Measurements from ENCODE around the gene THSD7B.

The THSD7B gene

GRCh38 chr2:137161250-137161649 is 395.9 kb downstream of the THSD7B start:
- H3K4me2 ChIP-seq (ENCODE audit: low read length), result no peak overlapping the region
- no peaks in the 10 kb centered on the region for H3K36me3 ChIP-seq (ENCODE audit: control insufficient read depth, low read length)
- H3K27me3 ChIP-seq (ENCODE audit: control insufficient read depth, low read length), result no peaks in the 10 kb centered on the region
- H3F3A ChIP-seq (ENCODE audit: control insufficient read depth, insufficient read depth), result no peaks in the 10 kb centered on the region
- no peaks in the 10 kb centered on the region for H3K9me3 ChIP-seq (ENCODE audit: control insufficient read depth, insufficient read depth, low read length)
- no peak overlapping the region for H3K4me3 ChIP-seq (ENCODE audit: low read length)
- no peak overlapping the region for H3K27ac ChIP-seq (ENCODE audit: low read depth, low read length)
- no peaks in the 10 kb centered on the region for H3K9me2 ChIP-seq (replicated peaks; ENCODE audit: control insufficient read depth, low read length)
- H4K20me1 ChIP-seq (ENCODE audit: control insufficient read depth, insufficient read depth, low read depth, low read length), result no peaks in the 10 kb centered on the region
- no peaks in the 10 kb centered on the region for H3K4me1 ChIP-seq (ENCODE audit: control insufficient read depth, low read length)
- TF ChIP-seq CTCF (IDR thresholded peaks at IDR 0.05; ENCODE audit: low read depth, low read length, poor library complexity, severe bottlenecking), result no peak
- no peak for TF ChIP-seq EZH2phosphoT487 (IDR thresholded peaks at IDR 0.05; ENCODE audit: borderline replicate concordance, low read length)
- H3K79me2 ChIP-seq (ENCODE audit: control insufficient read depth, low read length), result no peaks in the 10 kb centered on the region

- no peaks in the 10 kb centered on the region for H3K9me2 ChIP-seq (replicated peaks; ENCODE audit: control insufficient read depth, low read length)
- no peaks in the 10 kb centered on the region for H3F3A ChIP-seq (ENCODE audit: control insufficient read depth, insufficient read depth)
Observed at GRCh38 chr2:137165968-137166367, 400.6 kb downstream of the THSD7B start.

GRCh38 chr2:137167651-137168050 is 402.3 kb downstream of the THSD7B start:
- Histone ChIP-seq H3K9me3 (ENCODE audit: control insufficient read depth, insufficient read depth, low read length) (no peaks in the 10 kb centered on the region), H3K79me2 (ENCODE audit: control insufficient read depth, low read length) (no peaks in the 10 kb centered on the region), H3K27ac (ENCODE audit: low read depth, low read length) (no peak overlapping the region), H3K4me3 (ENCODE audit: low read length) (no peak overlapping the region), H3F3A (ENCODE audit: control insufficient read depth, insufficient read depth) (no peaks in the 10 kb centered on the region), H3K36me3 (ENCODE audit: control insufficient read depth, low read length) (no peaks in the 10 kb centered on the region), H4K20me1 (ENCODE audit: control insufficient read depth, insufficient read depth, low read depth, low read length) (no peaks in the 10 kb centered on the region), H3K27me3 (ENCODE audit: control insufficient read depth, low read length) (no peaks in the 10 kb centered on the region), H3K9me2 (replicated peaks; ENCODE audit: control insufficient read depth, low read length) (no peaks in the 10 kb centered on the region), H3K4me2 (ENCODE audit: low read length) (no peak overlapping the region), H3K4me1 (ENCODE audit: control insufficient read depth, low read length) (no peaks in the 10 kb centered on the region)
- no peak for TF ChIP-seq EZH2phosphoT487 (IDR thresholded peaks at IDR 0.05; ENCODE audit: borderline replicate concordance, low read length)
- no peak for TF ChIP-seq CTCF (IDR thresholded peaks at IDR 0.05; ENCODE audit: low read depth, low read length, poor library complexity, severe bottlenecking)

More at GRCh38 chr2:137165968-137166367, 400.6 kb downstream of the THSD7B start:
- no peaks in the 10 kb centered on the region for H3K79me2 ChIP-seq (ENCODE audit: control insufficient read depth, low read length)
- no peaks in the 10 kb centered on the region for H4K20me1 ChIP-seq (ENCODE audit: control insufficient read depth, insufficient read depth, low read depth, low read length)
- no peaks in the 10 kb centered on the region for H3K36me3 ChIP-seq (ENCODE audit: control insufficient read depth, low read length)
- H3K27me3 ChIP-seq (ENCODE audit: control insufficient read depth, low read length), result no peaks in the 10 kb centered on the region
- no peak overlapping the region for H3K4me2 ChIP-seq (ENCODE audit: low read length)
- no peaks in the 10 kb centered on the region for H3K4me1 ChIP-seq (ENCODE audit: control insufficient read depth, low read length)
- H3K9me3 ChIP-seq (ENCODE audit: control insufficient read depth, insufficient read depth, low read length), result no peaks in the 10 kb centered on the region
- no peak overlapping the region for H3K27ac ChIP-seq (ENCODE audit: low read depth, low read length)
- H3K4me3 ChIP-seq (ENCODE audit: low read length), result no peak overlapping the region
- TF ChIP-seq CTCF (IDR thresholded peaks at IDR 0.05; ENCODE audit: low read depth, low read length, poor library complexity, severe bottlenecking) (no peak), EZH2phosphoT487 (IDR thresholded peaks at IDR 0.05; ENCODE audit: borderline replicate concordance, low read length) (no peak)

GRCh38 chr2:137168552-137168951 is 403.2 kb downstream of the THSD7B start:
- Histone ChIP-seq H3K4me2 (ENCODE audit: low read length) (no peak overlapping the region), H3K27me3 (ENCODE audit: control insufficient read depth, low read length) (no peaks in the 10 kb centered on the region), H3K9me3 (ENCODE audit: control insufficient read depth, insufficient read depth, low read length) (no peaks in the 10 kb centered on the region), H3K36me3 (ENCODE audit: control insufficient read depth, low read length) (no peaks in the 10 kb centered on the region), H3K4me1 (ENCODE audit: control insufficient read depth, low read length) (no peaks in the 10 kb centered on the region), H4K20me1 (ENCODE audit: control insufficient read depth, insufficient read depth, low read depth, low read length) (no peaks in the 10 kb centered on the region), H3K9me2 (replicated peaks; ENCODE audit: control insufficient read depth, low read length) (no peaks in the 10 kb centered on the region), H3F3A (ENCODE audit: control insufficient read depth, insufficient read depth) (no peaks in the 10 kb centered on the region), H3K27ac (ENCODE audit: low read depth, low read length) (no peak overlapping the region), H3K4me3 (ENCODE audit: low read length) (no peak overlapping the region), H3K79me2 (ENCODE audit: control insufficient read depth, low read length) (no peaks in the 10 kb centered on the region)
- TF ChIP-seq EZH2phosphoT487 (IDR thresholded peaks at IDR 0.05; ENCODE audit: borderline replicate concordance, low read length) (no peak), CTCF (IDR thresholded peaks at IDR 0.05; ENCODE audit: low read depth, low read length, poor library complexity, severe bottlenecking) (no peak)

All from DOHH2 (cell line).